Activated naive CD8-positive, alpha-beta T cell treated with anti-CD3 and anti-CD28 coated beads for 36 hours (primary cell): ENCODE results near the gene CALCOCO1. TPM values are rescaled to one million over a fixed set of nuclear protein-coding genes. Genes with fewer than 3 reads are reported as not detected.
A peak's percentile ranks its signal among the peaks of the same experiment; 100 is the strongest.

Experiments used
- DNase-seq: peaks from one replicate; pipeline ENCODE4 v3.0.0; 2021
- H3K27ac Mint-ChIP-seq: one replicate; pipeline ENCODE4 v1.8.0; 2022; ENCODE audit warnings: mild to moderate bottlenecking, moderate library complexity, mixed read lengths
- H3K27me3 Mint-ChIP-seq: one replicate; pipeline ENCODE4 v1.8.0; 2022; ENCODE audit warnings: mild to moderate bottlenecking, mixed read lengths
- H3K36me3 Mint-ChIP-seq: one replicate; pipeline ENCODE4 v1.8.0; 2021; ENCODE audit warnings: mild to moderate bottlenecking, mixed read lengths
- H3K4me1 Mint-ChIP-seq: one replicate; pipeline ENCODE4 v1.8.0; 2021; ENCODE audit warnings: mixed read lengths
- H3K4me3 Mint-ChIP-seq: one replicate; pipeline ENCODE4 v1.8.0; 2022; ENCODE audit warnings: mild to moderate bottlenecking, moderate library complexity, mixed read lengths
- H3K9me3 Mint-ChIP-seq: one replicate; pipeline ENCODE4 v1.8.0; 2022; ENCODE audit warnings: mixed read lengths
- total RNA-seq, 2 experiments: library from RNA; stranded (reverse); gene quantifications; one replicate each; pipeline ENCODE4 v1.2.3, GENCODE V29; 2021

Gene CALCOCO1
- total RNA-seq, 2 experiments from 2014 or later: 8.8 to 9.6 TPM

DNA sequence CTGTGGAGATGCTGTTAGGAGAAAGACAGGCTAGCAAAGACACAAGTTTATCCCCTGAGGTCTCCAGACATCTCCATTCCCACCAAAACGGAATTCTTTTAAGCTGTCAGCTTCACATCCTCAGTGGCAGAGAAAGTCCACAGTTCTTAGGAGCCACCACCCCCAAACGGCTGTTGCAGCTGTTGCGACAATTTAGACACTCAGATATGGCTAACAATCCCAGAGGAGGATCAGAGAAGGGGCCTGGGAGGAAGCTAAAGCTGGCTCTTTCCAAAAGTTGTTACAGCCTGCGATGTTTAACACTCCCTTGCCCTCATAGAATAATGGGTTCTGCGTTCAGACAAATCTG lies 49.5 kb downstream of the CALCOCO1 start:
- Mint-ChIP-seq H3K4me3 (peak overlapping the region; percentile 95), H3K36me3 (peaks cover 16% of the 10 kb centered on the region), H3K27me3 (peaks cover 27% of the 10 kb centered on the region), H3K9me3 (no peaks in the 10 kb centered on the region), H3K4me1 (peaks cover 26% of the 10 kb centered on the region), H3K27ac (no peak overlapping the region)
- no peak for DNase-seq

DNA sequence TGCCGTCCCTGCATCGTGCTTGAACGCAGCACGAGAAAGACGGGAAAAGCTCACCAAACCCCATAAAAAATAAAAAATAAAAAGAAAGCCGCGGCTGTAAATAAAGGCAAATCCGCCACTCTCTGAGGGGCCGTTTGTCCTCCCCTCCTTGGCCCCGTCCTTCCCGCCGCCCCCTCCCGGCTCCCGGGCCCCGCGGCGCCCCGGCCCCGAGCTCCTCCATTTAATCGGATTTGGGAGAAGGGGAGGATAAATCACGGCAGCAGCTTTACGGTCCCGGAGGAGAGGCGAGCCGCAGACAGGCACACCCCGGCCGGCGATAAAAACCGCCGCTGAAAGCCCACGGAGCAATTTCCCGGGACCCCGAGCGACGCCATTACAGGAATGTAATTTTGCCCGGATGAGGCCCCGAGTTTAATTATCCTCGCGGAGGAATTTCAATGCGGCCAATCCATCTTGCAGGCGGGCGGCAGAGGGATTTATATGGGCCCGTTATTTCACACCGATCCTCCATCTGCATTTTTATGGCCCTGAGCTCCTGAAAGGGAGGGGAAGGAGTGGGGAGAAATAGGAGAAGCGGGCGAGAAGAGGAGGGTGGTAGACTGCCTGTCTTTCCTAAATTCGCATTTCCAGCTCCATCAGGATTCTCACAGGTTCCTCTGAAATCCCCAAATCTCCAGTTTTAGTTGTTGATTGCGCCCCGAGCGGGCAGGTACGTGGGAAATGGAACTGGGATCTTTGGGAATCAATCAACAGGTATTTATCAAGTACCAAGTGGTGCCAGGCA lies 50.0 kb downstream of the CALCOCO1 start:
- H3K36me3 Mint-ChIP-seq: peaks cover 20% of the 10 kb centered on the region
- H3K27ac Mint-ChIP-seq: peak overlapping the region; percentile 67
- H3K4me3 Mint-ChIP-seq: peak overlapping the region; percentile 95
- no peak for DNase-seq
- peaks cover 29% of the 10 kb centered on the region for H3K4me1 Mint-ChIP-seq
- H3K9me3 Mint-ChIP-seq: no peaks in the 10 kb centered on the region
- H3K27me3 Mint-ChIP-seq: peaks cover 27% of the 10 kb centered on the region

DNA sequence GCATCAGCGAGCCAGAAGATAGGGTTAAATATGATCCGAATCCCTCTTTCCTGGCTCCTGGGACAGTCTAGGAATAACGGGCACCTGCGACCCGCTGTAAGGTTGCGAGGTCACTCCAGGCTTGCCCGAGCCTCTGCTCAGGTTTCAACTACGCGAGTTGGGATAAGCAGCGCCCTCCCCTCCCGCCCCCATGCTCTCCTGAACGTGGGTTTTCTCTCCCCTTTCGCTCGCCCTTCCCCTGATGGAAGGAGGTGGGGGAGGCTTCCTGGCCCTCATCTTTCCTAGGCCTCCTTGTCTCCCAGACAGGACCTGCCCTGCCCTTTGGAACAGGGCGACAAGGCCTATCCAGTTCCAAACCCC lies 50.6 kb downstream of the CALCOCO1 start:
- Mint-ChIP-seq H3K36me3 (peaks cover 21% of the 10 kb centered on the region), H3K4me3 (peak overlapping the region; percentile 95), H3K9me3 (no peaks in the 10 kb centered on the region), H3K27me3 (peaks cover 24% of the 10 kb centered on the region), H3K27ac (peak overlapping the region; percentile 95), H3K4me1 (peaks cover 29% of the 10 kb centered on the region)
- DNase-seq: peak; percentile 12

DNA sequence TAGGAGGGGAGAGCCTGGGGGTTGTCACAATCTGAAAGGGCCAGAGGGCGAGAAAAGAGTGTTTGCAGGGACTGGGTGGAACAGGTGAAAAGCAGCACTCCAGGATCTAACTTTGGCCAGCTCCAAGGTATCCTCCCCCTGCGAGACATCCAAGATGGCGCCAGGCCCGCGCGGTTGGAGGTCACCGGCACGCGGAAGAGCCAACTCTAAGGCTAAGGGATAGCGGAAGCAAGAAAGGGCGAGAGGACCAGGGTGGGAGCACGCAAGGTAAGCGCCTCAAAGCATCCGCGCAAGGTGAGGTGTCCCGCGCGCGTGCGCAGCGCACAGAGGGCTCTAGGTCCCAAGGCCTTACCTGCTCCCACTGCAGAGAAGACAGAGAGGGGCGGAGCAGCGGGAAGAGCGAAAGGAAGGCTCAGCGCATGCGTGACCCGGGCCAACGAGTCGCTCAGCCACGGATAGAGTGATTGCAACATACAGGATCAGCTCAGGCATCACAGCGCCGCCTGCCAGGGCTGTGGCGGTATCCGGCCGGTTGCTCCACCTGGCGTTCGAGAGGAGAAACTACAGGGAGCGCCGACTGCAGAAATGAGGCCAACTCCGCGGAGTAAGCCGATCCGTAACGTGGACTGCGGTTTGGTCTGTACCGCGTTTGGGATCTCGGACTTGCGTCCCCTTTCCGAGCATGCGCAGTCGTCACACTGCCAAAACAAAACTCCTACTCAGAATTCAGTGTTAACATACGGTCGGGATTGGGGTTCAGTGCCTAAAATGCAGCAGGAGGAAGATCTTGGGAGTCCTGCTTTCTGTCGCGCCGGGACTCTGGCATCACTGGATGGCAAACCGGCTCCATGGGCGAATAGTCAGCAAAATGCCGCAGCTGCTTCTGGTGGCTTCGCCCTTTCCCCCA lies 51.3 kb downstream of the CALCOCO1 start, which contains the start of gene ATP5MC2:
ATP5MC2 (minus strand) TSS at position 383 of the 907 bp plus-strand sequence. CDS start 3,469 bp downstream, outside the sequence.
- Mint-ChIP-seq H3K36me3 (peaks cover 27% of the 10 kb centered on the region), H3K27ac (peak within 1 kb of the TSS; percentile 95), H3K27me3 (peaks cover 24% of the 10 kb centered on the region), H3K4me3 (peak within 1 kb of the TSS; percentile 95), H3K9me3 (no peaks in the 10 kb centered on the region), H3K4me1 (peaks cover 33% of the 10 kb centered on the region)
- DNase-seq: peak; percentile 98

DNA sequence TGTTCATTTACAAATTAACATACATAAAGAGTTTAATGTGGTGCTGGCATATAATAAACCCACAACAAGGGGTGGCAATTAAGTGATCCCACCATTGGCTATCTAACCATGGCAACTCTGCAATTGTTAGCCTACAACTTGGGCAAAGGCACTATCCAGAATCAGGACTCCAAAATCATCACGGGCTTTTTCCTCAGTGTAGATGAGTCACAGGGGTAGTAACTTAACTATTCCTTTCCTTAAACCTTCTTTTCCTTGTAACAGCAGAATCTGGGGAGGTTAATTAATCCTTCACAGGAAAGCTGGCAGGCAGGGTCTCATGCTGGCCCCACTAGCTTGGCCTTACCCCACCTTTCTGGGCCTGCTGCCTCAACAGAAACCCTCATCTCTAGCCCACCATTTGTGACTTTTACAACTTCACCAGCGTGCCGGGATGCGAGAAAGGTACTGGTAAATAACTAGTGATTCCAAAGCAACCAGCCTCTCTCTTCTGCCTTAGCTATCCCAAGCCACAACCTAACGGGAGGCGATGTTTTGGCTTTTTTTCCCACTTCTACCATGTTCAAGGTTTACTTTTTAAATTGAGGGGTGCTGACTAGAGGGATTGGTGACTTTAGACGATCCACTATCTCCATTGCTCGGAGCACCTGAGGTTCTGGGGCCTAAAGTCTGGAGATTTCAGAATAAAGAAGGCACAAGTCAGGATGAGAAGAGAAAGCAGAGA lies 52.1 kb downstream of the CALCOCO1 start:
- peaks cover 34% of the 10 kb centered on the region for H3K4me1 Mint-ChIP-seq
- H3K36me3 Mint-ChIP-seq: peaks cover 30% of the 10 kb centered on the region

DNA sequence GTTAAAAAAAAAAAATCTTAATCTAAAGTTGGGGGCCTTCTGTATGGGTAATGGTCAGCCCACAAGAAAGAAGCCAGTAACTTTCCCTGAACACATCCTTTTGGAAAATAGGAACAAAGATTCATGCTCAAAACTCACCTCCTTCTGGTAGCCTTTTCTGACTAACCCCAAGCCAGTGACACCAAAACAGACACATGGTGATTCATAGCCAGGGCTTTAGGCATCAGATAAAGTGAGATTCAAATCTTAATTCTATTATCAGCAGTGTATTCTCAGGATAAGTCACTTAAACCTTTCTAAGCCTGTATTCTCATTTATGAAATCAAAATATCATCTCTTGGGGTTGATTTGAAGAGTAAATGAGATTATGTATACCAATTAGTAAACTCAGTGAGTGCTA lies 56.3 kb downstream of the CALCOCO1 start:
- no peak for DNase-seq
- no peaks in the 10 kb centered on the region for H3K9me3 Mint-ChIP-seq
- H3K36me3 Mint-ChIP-seq: peaks cover 45% of the 10 kb centered on the region
- H3K27ac Mint-ChIP-seq: no peak overlapping the region
- H3K27me3 Mint-ChIP-seq: no peaks in the 10 kb centered on the region
- H3K4me1 Mint-ChIP-seq: peaks cover 29% of the 10 kb centered on the region
- no peak overlapping the region for H3K4me3 Mint-ChIP-seq

More for the DNA sequence above, 52.1 kb downstream of the CALCOCO1 start:
- Mint-ChIP-seq H3K4me3 (peak overlapping the region; percentile 95), H3K27me3 (peaks cover 24% of the 10 kb centered on the region), H3K27ac (peak overlapping the region; percentile 95), H3K9me3 (no peaks in the 10 kb centered on the region)
- DNase-seq: no peak

DNA sequence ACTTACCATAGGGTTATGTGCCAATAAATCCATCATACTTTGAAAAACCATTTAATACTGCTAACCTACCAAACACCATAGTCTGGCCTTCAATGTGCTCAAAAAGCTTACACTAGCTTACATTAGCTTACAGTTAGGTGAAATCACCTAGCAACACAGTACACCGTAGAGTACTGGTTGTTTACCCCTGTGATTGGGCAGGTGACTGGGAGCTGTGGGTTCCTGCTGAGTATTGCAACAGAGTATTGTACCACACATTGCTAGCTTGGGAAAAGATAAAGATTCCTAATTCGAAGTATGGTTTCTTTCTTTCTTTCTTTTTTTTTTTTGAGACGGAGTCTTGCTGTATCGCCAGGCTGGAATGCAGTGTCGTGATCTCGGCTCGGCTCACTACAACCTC lies 56.9 kb downstream of the CALCOCO1 start:
- Mint-ChIP-seq H3K4me3 (no peak overlapping the region), H3K27me3 (no peaks in the 10 kb centered on the region), H3K36me3 (peaks cover 50% of the 10 kb centered on the region), H3K9me3 (no peaks in the 10 kb centered on the region), H3K27ac (no peak overlapping the region), H3K4me1 (peaks cover 29% of the 10 kb centered on the region)
- DNase-seq: no peak

DNA sequence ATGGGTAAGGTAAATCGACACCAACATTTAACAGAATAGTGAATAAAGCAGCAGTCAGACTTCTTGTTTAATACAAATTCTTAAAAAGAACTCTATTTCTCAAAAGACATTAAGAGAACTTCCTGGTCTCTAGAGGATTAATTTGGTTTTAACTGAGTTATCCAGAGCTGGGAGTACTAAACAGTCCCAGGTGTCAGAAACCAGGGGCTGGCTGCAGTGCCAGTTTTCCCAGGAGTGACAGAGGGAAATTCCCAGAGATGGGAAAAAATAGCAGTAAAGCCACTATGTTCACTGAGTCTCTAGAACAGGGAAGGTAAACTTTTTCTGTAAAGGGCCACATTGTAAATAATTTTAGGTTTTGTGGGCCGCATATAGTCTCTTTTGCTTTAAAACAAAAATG lies 60.2 kb downstream of the CALCOCO1 start:
- H3K27ac Mint-ChIP-seq: no peak overlapping the region
- H3K4me1 Mint-ChIP-seq: peaks cover 9% of the 10 kb centered on the region
- H3K4me3 Mint-ChIP-seq: no peak overlapping the region
- DNase-seq: no peak
- H3K36me3 Mint-ChIP-seq: peaks cover 41% of the 10 kb centered on the region
- no peaks in the 10 kb centered on the region for H3K9me3 Mint-ChIP-seq
- no peaks in the 10 kb centered on the region for H3K27me3 Mint-ChIP-seq

DNA sequence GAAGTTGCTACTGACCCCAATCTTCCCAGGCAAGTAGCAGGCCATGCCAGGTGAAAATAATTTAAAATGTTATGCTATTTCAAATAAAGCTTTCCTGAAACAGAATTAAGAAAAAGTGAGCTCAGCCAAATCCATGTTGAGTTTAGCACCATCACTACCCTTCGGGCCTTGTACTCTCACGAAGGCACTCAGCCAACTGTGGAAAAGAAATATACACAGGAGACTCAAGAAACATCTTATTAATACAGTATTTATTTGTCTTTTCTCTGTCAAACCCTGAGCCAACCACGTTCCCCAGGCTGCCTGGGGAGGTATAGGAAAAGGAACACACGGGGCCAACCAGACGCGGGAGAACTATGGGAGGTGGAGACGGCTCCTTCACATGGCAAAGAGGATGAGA lies 62.3 kb downstream of the CALCOCO1 start:
- no peak for DNase-seq
- Mint-ChIP-seq H3K36me3 (peaks cover 35% of the 10 kb centered on the region), H3K27ac (peak overlapping the region; percentile 2), H3K4me1 (peaks cover 3% of the 10 kb centered on the region), H3K27me3 (no peaks in the 10 kb centered on the region), H3K4me3 (no peak overlapping the region), H3K9me3 (no peaks in the 10 kb centered on the region)

DNA sequence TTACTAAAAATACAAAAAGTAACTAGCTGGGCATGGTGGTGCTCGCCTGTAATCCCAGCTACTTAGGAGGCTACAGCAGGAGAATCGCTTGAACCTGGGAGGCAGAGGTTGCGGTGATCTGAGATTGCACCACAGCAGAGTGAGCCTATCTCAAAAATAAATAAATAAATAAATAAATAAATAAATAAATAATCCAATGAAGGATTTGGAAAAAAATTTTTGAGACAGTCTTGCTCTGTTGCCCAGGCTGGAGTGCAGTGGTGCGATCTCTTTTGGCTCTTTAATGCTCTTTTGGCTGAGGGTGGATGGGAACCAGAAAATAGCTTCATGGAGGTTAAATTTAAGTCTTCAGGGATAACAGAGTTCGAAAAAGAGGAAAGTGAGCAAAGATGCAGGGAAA lies 63.1 kb downstream of the CALCOCO1 start:
- no peaks in the 10 kb centered on the region for H3K9me3 Mint-ChIP-seq
- no peaks in the 10 kb centered on the region for H3K27me3 Mint-ChIP-seq
- H3K4me3 Mint-ChIP-seq: no peak overlapping the region
- no peaks in the 10 kb centered on the region for H3K4me1 Mint-ChIP-seq
- peaks cover 28% of the 10 kb centered on the region for H3K36me3 Mint-ChIP-seq
- no peak for DNase-seq
- H3K27ac Mint-ChIP-seq: peak overlapping the region; percentile 2

DNA sequence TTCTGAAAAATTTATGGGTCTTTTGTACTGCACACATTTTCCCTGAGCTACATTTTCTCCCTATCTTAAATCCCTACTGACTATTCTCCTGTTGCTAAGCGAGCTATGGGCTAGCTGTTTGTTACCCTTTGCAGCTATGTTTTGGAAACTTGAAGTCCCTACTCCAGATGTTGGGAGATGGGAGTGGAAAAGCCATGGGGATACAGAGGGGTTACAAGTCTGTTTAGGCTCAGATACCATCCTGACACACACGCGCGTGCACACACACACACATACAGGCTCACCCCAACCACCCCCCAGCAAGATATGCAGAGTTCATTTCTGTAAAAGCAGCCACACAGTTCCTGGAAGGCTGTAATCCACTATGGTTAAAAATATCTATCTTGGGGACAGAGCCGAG lies 67.2 kb downstream of the CALCOCO1 start:
- Mint-ChIP-seq H3K36me3 (peaks cover 17% of the 10 kb centered on the region), H3K27me3 (no peaks in the 10 kb centered on the region), H3K4me3 (no peak overlapping the region), H3K9me3 (no peaks in the 10 kb centered on the region), H3K27ac (no peak overlapping the region), H3K4me1 (no peaks in the 10 kb centered on the region)
- DNase-seq: no peak

DNA sequence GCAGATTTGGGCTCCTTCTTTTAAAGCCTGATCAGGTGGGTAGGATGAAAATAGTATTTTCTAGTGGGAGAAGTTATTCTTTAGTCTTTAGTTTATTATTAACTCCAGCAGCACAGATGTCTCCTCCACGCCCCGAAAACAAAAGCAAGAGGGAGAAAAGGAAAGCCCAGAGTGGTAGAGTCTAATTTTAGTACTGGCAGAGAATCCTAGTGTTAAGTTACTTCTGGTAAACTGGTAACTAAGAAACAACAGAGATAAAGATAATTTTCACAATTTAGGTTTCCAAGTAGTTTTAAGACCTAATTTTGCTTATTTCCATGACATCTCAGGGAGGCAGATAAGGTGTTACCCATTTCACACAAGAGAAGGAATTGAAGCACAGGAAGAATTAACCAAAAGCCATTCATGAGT lies 67.7 kb downstream of the CALCOCO1 start:
- Mint-ChIP-seq H3K4me3 (no peak overlapping the region), H3K27ac (no peak overlapping the region), H3K4me1 (no peaks in the 10 kb centered on the region), H3K27me3 (no peaks in the 10 kb centered on the region), H3K36me3 (peaks cover 16% of the 10 kb centered on the region), H3K9me3 (no peaks in the 10 kb centered on the region)
- DNase-seq: no peak

DNA sequence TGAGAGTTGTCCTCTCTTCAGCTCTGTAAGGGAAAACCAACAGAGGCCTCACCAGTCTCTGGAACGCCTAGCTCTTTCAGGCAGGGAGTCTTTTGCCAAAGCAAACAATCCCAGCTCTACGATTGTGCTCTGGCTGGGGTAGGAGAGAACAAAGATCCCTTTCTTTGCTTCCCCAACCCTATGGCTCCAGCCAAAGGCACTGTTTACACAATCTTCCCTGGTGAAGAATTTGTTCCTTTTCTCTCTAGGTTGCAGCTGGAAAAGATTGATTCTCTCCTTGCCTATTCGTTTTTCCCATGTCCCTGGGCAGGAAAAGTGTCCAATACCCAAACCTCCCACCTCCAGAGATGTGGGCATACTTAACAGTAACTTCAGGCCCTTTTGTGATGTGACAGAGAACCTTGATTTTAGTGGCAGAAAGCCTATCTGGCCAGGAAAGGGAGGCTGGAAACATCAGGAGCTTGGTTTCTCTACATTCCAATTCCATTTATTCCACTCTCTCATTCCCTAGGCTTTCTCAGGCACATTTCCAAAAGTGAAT lies 68.2 kb downstream of the CALCOCO1 start:
- no peak overlapping the region for H3K4me3 Mint-ChIP-seq
- no peak overlapping the region for H3K27ac Mint-ChIP-seq
- DNase-seq: no peak
- no peaks in the 10 kb centered on the region for H3K4me1 Mint-ChIP-seq
- no peaks in the 10 kb centered on the region for H3K27me3 Mint-ChIP-seq
- peaks cover 12% of the 10 kb centered on the region for H3K36me3 Mint-ChIP-seq
- no peaks in the 10 kb centered on the region for H3K9me3 Mint-ChIP-seq
